SH-SY5Y (cell line): ENCODE results near the gene DNAJC28.

Experiments used
- GATA2 ChIP-seq: IDR thresholded peaks from 2 replicates; pipeline ENCODE4 v1.6.1; 2011; ENCODE audit warnings: mild to moderate bottlenecking, low read depth, low read length
- GATA3 ChIP-seq: IDR thresholded peaks from 2 replicates; pipeline ENCODE4 v1.6.1; 2011; ENCODE audit warnings: low read depth, mild to moderate bottlenecking, low read length, moderate library complexity

The DNAJC28 gene

GRCh38 chr21:33491373-33492102, at the start of gene DNAJC28:
Gene DNAJC28 (minus strand): TSS chr21:33491716. CDS start chr21:33489393, 2,323 bp downstream.
- TF ChIP-seq GATA2: no peak
- no peak for TF ChIP-seq GATA3

GRCh38 chr21:33541105-33541711, 49.7 kb upstream of the DNAJC28 start:
- TF ChIP-seq GATA3 (no peak), GATA2 (no peak)

GRCh38 chr21:33540711-33541104, 49.2 kb upstream of the DNAJC28 start:
- TF ChIP-seq GATA2 (no peak), GATA3 (no peak)

- TF ChIP-seq GATA3 (no peak), GATA2 (no peak)
These were observed 48.1 kb upstream of the DNAJC28 start for GRCh38 chr21:33539616-33540015.

- TF ChIP-seq GATA3 (no peak), GATA2 (no peak)
These were observed 45.7 kb upstream of the DNAJC28 start for GRCh38 chr21:33537212-33537611.

- TF ChIP-seq GATA2: no peak
- no peak for TF ChIP-seq GATA3
These were observed 39.5 kb upstream of the DNAJC28 start for GRCh38 chr21:33531007-33531406.

GRCh38 chr21:33522953-33523349, 31.4 kb upstream of the DNAJC28 start:
- TF ChIP-seq GATA3: no peak
- no peak for TF ChIP-seq GATA2

- TF ChIP-seq GATA2: no peak
- no peak for TF ChIP-seq GATA3
These were observed 30.9 kb upstream of the DNAJC28 start for GRCh38 chr21:33522297-33522952.

- TF ChIP-seq GATA2 (no peak), GATA3 (no peak)
These were observed 27.4 kb upstream of the DNAJC28 start for GRCh38 chr21:33518899-33519298.

- no peak for TF ChIP-seq GATA2
- no peak for TF ChIP-seq GATA3
These were observed 22.7 kb upstream of the DNAJC28 start for GRCh38 chr21:33514229-33514628.

- TF ChIP-seq GATA2 (no peak), GATA3 (no peak)
These were observed 21.0 kb upstream of the DNAJC28 start for GRCh38 chr21:33512481-33512880.

- TF ChIP-seq GATA3: no peak
These were observed 20.1 kb upstream of the DNAJC28 start for GRCh38 chr21:33511639-33512038.

- TF ChIP-seq GATA2 (no peak), GATA3 (no peak)
These were observed 19.3 kb upstream of the DNAJC28 start for GRCh38 chr21:33510826-33511225.

GRCh38 chr21:33505833-33506232, 14.3 kb upstream of the DNAJC28 start:
- TF ChIP-seq GATA3 (no peak), GATA2 (no peak)

GRCh38 chr21:33496345-33496744, 4.8 kb upstream of the DNAJC28 start:
- no peak for TF ChIP-seq GATA3
- TF ChIP-seq GATA2: no peak

- TF ChIP-seq GATA2 (no peak), GATA3 (no peak)
These were observed 4.2 kb upstream of the DNAJC28 start for GRCh38 chr21:33495743-33496142.

GRCh38 chr21:33493756-33494155, 2.2 kb upstream of the DNAJC28 start:
- TF ChIP-seq GATA3: no peak
- TF ChIP-seq GATA2: no peak
